ENCODE measurements around the gene GAL3ST3. TPM values are rescaled to one million over a fixed set of nuclear protein-coding genes. Genes with fewer than 3 reads are reported as not detected.
"Not testable (repeated sequence)": the region's sequence is repeated elsewhere in the genome, so short reads cannot be mapped to it uniquely, and the experiment has no call there.

GAL3ST3 gene
- total and polyA plus RNA-seq, 2 donors (not counting 1 experiment from before 2014, with no cell fraction given), result not detected

DNA sequence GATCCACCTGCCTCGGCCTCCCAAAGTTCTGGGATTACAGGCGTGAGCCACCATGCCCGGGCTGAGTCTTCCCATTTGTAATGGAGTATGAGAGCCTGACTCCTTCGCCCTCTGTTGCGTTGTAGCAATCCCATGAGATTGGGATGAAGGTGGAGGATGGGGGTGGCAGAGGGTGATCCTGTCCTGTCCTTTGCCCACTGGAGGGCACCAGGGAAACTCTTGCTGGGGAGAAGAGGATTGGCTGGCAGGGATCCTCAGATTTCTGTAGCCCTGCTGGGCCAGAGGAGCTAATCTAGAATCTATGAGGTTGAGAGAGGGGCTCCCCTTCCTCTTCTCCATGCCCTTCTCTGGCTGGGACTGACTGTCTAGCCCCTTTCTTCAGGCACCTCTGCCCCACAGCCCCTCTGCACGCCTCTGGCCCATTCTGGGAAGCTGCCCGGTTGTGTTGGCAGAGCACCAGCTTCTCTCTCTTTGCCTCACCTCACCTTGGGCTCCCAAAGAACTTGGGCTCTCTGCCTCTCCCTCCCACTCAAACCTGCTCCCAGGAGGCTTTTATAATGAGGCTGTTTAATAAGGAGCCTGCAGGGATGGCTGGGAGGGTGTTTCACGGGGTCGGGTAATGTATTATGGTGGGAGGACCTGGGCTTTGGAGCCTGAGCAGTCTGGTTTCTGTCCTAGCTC lies 13.2 kb downstream of the GAL3ST3 start:
- Histone ChIP-seq H3K9ac (ENCODE audit: insufficient read depth, low read length) (no peak overlapping the region), H3K4me1 (ENCODE audit: control insufficient read depth, extremely low read depth, insufficient read depth, low read length) (no peaks in the 10 kb centered on the region)

DNA sequence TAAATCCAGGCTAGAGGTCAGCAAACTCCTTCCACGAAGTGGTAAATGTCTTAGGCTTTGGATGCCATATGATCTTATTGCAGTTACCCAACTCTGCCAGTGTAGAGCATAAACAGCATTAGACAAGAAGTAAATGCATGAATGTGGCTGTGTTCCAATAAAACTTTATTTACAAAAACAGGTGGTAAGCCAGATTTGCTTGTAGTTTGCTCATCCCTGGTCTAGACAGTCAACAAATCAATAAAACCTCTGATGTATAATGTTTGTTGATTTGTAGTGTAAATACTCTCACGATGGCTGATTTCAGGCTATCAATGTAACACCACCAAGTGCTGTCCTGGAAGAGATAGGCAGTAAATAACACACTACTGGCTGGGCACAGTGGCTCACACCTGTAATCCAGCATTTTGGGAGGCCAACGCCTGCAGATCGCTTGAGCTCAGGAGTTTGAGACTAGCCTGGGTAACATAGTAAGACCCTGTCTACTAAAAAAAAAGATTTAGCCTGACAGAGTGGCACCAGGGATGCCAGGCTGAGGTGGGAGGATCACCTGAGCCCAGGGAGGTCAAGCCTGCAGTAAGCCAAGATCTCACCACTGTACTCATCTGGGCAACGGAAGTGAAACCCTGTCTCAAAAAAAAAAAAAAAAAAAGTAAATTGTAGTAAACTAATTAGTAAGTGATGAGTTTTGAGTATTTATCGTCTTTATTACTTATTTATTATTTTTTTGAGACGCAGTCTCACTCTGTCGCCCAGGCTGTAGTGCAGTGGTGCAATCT lies 15.8 kb downstream of the GAL3ST3 start:
- no peaks in the 10 kb centered on the region for H3K36me3 ChIP-seq (ENCODE audit: control insufficient read depth, insufficient read depth, low read length)
- no peak for DNase-seq (ENCODE audit: low read depth in 2 of 2)
- no peaks in the 10 kb centered on the region for H3K9me3 ChIP-seq (ENCODE audit: control insufficient read depth, insufficient read depth, low read depth, low read length)
- no peak overlapping the region for H3K27ac ChIP-seq (ENCODE audit: insufficient read depth, low read length)
- H3K4me2 ChIP-seq (ENCODE audit: extremely low read depth, insufficient read depth, low read length), result no peak overlapping the region
- TF ChIP-seq EZH2 (IDR thresholded peaks at IDR 0.05; ENCODE audit: low read length, missing control alignments), result no peak
- TF ChIP-seq, protein P1, sequence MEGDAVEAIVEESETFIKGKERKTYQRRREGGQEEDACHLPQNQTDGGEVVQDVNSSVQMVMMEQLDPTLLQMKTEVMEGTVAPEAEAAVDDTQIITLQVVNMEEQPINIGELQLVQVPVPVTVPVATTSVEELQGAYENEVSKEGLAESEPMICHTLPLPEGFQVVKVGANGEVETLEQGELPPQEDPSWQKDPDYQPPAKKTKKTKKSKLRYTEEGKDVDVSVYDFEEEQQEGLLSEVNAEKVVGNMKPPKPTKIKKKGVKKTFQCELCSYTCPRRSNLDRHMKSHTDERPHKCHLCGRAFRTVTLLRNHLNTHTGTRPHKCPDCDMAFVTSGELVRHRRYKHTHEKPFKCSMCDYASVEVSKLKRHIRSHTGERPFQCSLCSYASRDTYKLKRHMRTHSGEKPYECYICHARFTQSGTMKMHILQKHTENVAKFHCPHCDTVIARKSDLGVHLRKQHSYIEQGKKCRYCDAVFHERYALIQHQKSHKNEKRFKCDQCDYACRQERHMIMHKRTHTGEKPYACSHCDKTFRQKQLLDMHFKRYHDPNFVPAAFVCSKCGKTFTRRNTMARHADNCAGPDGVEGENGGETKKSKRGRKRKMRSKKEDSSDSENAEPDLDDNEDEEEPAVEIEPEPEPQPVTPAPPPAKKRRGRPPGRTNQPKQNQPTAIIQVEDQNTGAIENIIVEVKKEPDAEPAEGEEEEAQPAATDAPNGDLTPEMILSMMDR (conservative IDR thresholded peaks at IDR 0.05 in 1 of 2, IDR thresholded peaks at IDR 0.05 in 1 of 2; ENCODE audit: low read depth in 1 of 2, low read length in 2 of 2), result no peak
- no peak overlapping the region for H3K4me3 ChIP-seq (replicated peaks in 1 of 4; ENCODE audit: control extremely low read depth in 1 of 4, insufficient read depth in 1 of 4, low read depth in 3 of 4, low read length in 4 of 4)
- H2AFZ ChIP-seq (ENCODE audit: low read length), result no peak overlapping the region
- H3K9ac ChIP-seq (ENCODE audit: insufficient read depth, low read length), result no peak overlapping the region
- H4K20me1 ChIP-seq (ENCODE audit: control insufficient read depth, extremely low read depth, insufficient read depth, low read length), result no peaks in the 10 kb centered on the region
- H3K4me1 ChIP-seq (ENCODE audit: control insufficient read depth, extremely low read depth, insufficient read depth, low read length), result no peaks in the 10 kb centered on the region
- no peaks in the 10 kb centered on the region for H3K79me2 ChIP-seq (ENCODE audit: control insufficient read depth, insufficient read depth, low read length)
- H3K27me3 ChIP-seq (ENCODE audit: control insufficient read depth, insufficient read depth, low read length), result no peaks in the 10 kb centered on the region

More for the DNA sequence above, 13.2 kb downstream of the GAL3ST3 start:
- H4K20me1 ChIP-seq (ENCODE audit: control insufficient read depth, extremely low read depth, insufficient read depth, low read length), result no peaks in the 10 kb centered on the region
- H2AFZ ChIP-seq (ENCODE audit: low read length), result no peak overlapping the region
- no peaks in the 10 kb centered on the region for H3K9me3 ChIP-seq (ENCODE audit: control insufficient read depth, insufficient read depth, low read depth, low read length)
- DNase-seq (ENCODE audit: low read depth in 2 of 2), result no peak
- H3K4me2 ChIP-seq (ENCODE audit: extremely low read depth, insufficient read depth, low read length), result no peak overlapping the region
- peaks cover 7% of the 10 kb centered on the region for H3K27me3 ChIP-seq (ENCODE audit: control insufficient read depth, insufficient read depth, low read length)
- no peaks in the 10 kb centered on the region for H3K79me2 ChIP-seq (ENCODE audit: control insufficient read depth, insufficient read depth, low read length)
- H3K27ac ChIP-seq (ENCODE audit: insufficient read depth, low read length), result no peak overlapping the region
- no peaks in the 10 kb centered on the region for H3K36me3 ChIP-seq (ENCODE audit: control insufficient read depth, insufficient read depth, low read length)
- no peak overlapping the region for H3K4me3 ChIP-seq (replicated peaks in 1 of 4; ENCODE audit: control extremely low read depth in 1 of 4, insufficient read depth in 1 of 4, low read depth in 3 of 4, low read length in 4 of 4)
- TF ChIP-seq, protein P1 (conservative IDR thresholded peaks at IDR 0.05 in 1 of 2, IDR thresholded peaks at IDR 0.05 in 1 of 2; ENCODE audit: low read depth in 1 of 2, low read length in 2 of 2), result no peak

DNA sequence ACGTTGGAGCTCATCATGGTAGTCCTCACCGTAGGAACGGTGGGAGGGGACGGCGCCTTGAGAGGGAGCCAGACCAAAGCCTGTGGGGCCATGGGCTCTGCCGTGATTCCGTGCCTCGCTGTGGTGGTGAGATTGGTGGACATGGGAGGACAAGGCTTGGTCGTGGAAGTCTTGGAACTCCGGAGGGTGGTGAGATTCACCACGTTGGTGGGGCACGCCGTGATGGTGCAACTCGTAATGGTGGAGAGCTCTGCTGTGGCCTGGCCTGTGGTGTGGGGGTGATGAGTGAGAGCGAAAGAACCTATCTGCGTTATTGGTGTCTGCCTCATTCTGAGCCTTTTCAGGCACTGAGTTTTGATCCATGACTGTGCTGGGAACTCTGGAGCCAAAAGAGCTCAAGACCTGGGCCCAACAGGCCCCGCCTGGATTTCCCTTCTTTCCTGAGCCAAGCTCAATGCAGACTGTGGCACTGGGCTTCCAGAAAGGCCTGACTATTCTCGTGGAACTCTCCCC lies 22.9 kb downstream of the GAL3ST3 start, which contains the start of gene CATSPER1:
TSS of gene CATSPER1 (minus strand) at position 463 of the 513 bp plus-strand sequence. CDS start at position 363, 100 bp downstream.
- H4K20me1 ChIP-seq (ENCODE audit: control insufficient read depth, extremely low read depth, insufficient read depth, low read length), result no peaks in the 10 kb centered on the region
- H3K4me1 ChIP-seq (ENCODE audit: control insufficient read depth, extremely low read depth, insufficient read depth, low read length), result peaks cover 5% of the 10 kb centered on the region
- no peak within 1 kb of the TSS for H3K4me3 ChIP-seq (replicated peaks in 1 of 4; ENCODE audit: control extremely low read depth in 1 of 4, insufficient read depth in 1 of 4, low read depth in 3 of 4, low read length in 4 of 4)
- H3K9ac ChIP-seq (ENCODE audit: insufficient read depth, low read length), result no peak within 1 kb of the TSS
- TF ChIP-seq EZH2 (IDR thresholded peaks at IDR 0.05; ENCODE audit: low read length, missing control alignments), result no peak
- no peaks in the 10 kb centered on the region for H3K79me2 ChIP-seq (ENCODE audit: control insufficient read depth, insufficient read depth, low read length)
- DNase-seq (ENCODE audit: low read depth in 2 of 2), result no peak
- no peak within 1 kb of the TSS for H2AFZ ChIP-seq (ENCODE audit: low read length)
- H3K27me3 ChIP-seq (ENCODE audit: control insufficient read depth, insufficient read depth, low read length), result no peaks in the 10 kb centered on the region
- no peaks in the 10 kb centered on the region for H3K9me3 ChIP-seq (ENCODE audit: control insufficient read depth, insufficient read depth, low read depth, low read length)
- H3K36me3 ChIP-seq (ENCODE audit: control insufficient read depth, insufficient read depth, low read length), result no peaks in the 10 kb centered on the region
- H3K4me2 ChIP-seq (ENCODE audit: extremely low read depth, insufficient read depth, low read length), result no peak within 1 kb of the TSS
- no peak within 1 kb of the TSS for H3K27ac ChIP-seq (ENCODE audit: insufficient read depth, low read length)

DNA sequence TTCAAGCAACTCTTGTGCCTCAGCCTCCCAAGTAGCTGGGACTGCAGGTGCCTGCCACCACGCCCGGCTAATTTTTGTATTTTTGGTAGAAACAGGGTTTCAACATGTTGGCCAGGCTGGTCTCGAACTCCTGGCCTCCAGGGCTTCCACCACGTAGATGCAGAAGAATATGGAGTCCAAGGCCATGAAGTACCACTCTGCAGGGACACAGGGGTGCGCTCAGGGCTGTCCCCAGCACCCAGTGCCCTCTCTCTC lies 25.8 kb downstream of the GAL3ST3 start:
- not testable (repeated sequence) for H4K20me1 ChIP-seq (ENCODE audit: control insufficient read depth, extremely low read depth, insufficient read depth, low read length); H3K4me1 ChIP-seq (ENCODE audit: control insufficient read depth, extremely low read depth, insufficient read depth, low read length); H3K9me3 ChIP-seq (ENCODE audit: control insufficient read depth, insufficient read depth, low read depth, low read length); H3K79me2 ChIP-seq (ENCODE audit: control insufficient read depth, insufficient read depth, low read length); H3K36me3 ChIP-seq (ENCODE audit: control insufficient read depth, insufficient read depth, low read length); H3K4me3 ChIP-seq (replicated peaks in 1 of 4; ENCODE audit: control extremely low read depth in 1 of 4, insufficient read depth in 1 of 4, low read depth in 3 of 4, low read length in 4 of 4); H3K27ac ChIP-seq (ENCODE audit: insufficient read depth, low read length); H2AFZ ChIP-seq (ENCODE audit: low read length); H3K4me2 ChIP-seq (ENCODE audit: extremely low read depth, insufficient read depth, low read length); DNase-seq (ENCODE audit: low read depth in 2 of 2); H3K9ac ChIP-seq (ENCODE audit: insufficient read depth, low read length); H3K27me3 ChIP-seq (ENCODE audit: control insufficient read depth, insufficient read depth, low read length)
